HUES48 (cell line): ENCODE data around the gene FBXW10B.
"Not testable (repeated sequence)": the region's sequence is repeated elsewhere in the genome, so short reads cannot be mapped to it uniquely, and the experiment has no call there.

Experiments used
- H3K27ac ChIP-seq: one replicate; pipeline ENCODE4 v1.7.0; 2013; ENCODE audit warnings: low read depth, low read length, inconsistent platforms
- H3K27me3 ChIP-seq: 2 replicates; pipeline ENCODE4 v1.6.1; 2013; ENCODE audit warnings: mild to moderate bottlenecking, low read length; ENCODE audit not compliant: control insufficient read depth, insufficient read depth
- H3K36me3 ChIP-seq: 2 replicates; pipeline ENCODE4 v1.6.1; 2013; ENCODE audit warnings: low read length; ENCODE audit not compliant: control insufficient read depth, insufficient read depth
- H3K4me1 ChIP-seq: 2 replicates; pipeline ENCODE4 v1.6.1; 2013; ENCODE audit warnings: mild to moderate bottlenecking, low read length; ENCODE audit not compliant: control insufficient read depth, insufficient read depth
- H3K4me3 ChIP-seq: 2 replicates; pipeline ENCODE4 v1.5.1; 2013; ENCODE audit warnings: mild to moderate bottlenecking, low read depth, low read length
- H3K9ac ChIP-seq: 2 replicates; pipeline ENCODE4 v1.6.1; 2013; ENCODE audit warnings: mild to moderate bottlenecking, low read depth, low read length, moderate library complexity
- H3K9me3 ChIP-seq: 2 replicates; pipeline ENCODE4 v1.6.1; 2013; ENCODE audit warnings: low read length; ENCODE audit not compliant: control insufficient read depth, insufficient read depth

Gene FBXW10B

GRCh38 chr17:15629991-15630390 is 10.5 kb upstream of the FBXW10B start:
- H3K27ac ChIP-seq, H3K9ac ChIP-seq, H3K4me3 ChIP-seq, H3K9me3 ChIP-seq, H3K36me3 ChIP-seq, H3K27me3 ChIP-seq, H3K4me1 ChIP-seq: not testable (repeated sequence)

- H3K9me3 ChIP-seq, H3K9ac ChIP-seq, H3K36me3 ChIP-seq, H3K4me3 ChIP-seq, H3K4me1 ChIP-seq, H3K27ac ChIP-seq, H3K27me3 ChIP-seq: not testable (repeated sequence)
Observed at GRCh38 chr17:15623661-15624209, 4.2 kb upstream of the FBXW10B start.

DNA sequence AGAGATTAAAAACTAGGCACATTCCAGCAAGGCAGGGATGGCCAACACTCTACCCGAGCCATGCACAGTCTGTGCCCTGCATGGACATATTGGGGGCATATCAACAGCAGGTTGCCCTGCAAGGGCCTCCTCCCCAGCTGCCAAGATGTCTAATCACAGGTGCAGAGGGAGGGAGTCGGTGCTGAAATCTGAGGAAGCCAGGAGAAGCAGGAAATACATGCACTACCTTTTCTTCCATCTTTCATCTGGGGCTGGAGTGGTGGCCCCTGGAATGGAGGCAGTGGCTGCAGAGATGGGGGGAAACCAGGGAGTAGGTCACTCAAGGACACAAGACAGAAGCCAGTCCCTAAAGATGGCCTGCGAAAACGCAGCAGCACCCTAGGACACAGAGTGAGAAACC is 3.8 kb upstream of the FBXW10B start:
- H3K4me1 ChIP-seq, H3K27ac ChIP-seq, H3K36me3 ChIP-seq, H3K27me3 ChIP-seq, H3K9ac ChIP-seq, H3K4me3 ChIP-seq, H3K9me3 ChIP-seq: not testable (repeated sequence)

DNA sequence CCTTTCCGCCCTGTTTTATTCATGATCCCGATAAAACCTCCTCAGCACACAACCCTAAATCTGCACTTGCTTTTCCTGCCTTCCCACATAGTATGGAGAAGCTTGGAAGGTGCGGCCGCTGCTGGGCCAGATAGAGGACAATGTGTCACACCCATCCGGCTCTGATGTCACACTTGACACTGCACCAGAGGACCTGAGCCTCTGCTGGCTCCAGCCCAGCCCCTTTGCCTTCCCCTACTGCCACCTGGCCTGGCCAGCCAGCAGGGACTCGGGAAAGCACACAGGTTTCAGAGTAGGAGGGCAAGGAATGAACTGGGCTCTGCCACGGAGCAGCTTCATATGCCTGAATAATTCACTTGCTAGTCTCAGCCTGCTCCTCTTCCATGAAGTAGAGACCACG is 2.6 kb upstream of the FBXW10B start:
- not testable (repeated sequence) for H3K9me3 ChIP-seq

DNA sequence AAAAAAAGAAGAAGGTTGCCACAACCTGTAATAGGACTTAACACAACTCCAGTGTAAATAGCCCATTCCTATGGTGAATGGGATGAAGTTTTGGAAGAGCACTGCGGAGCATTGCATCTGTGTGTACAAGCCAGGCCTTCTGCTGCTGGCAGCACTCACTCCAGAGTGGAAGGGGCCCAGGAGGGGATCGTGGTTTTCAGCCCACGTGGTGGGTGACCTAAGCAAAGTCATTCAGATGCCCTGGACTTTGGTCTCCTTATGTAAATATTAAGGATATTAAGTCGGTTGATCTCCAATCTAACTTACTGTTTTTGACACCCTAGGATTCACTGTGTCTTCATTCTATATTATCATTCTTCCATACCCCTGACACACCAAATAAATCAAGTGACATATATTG is 2.7 kb downstream of the FBXW10B start:
- H3K36me3 ChIP-seq, H3K4me3 ChIP-seq, H3K4me1 ChIP-seq, H3K27ac ChIP-seq, H3K9ac ChIP-seq, H3K27me3 ChIP-seq, H3K9me3 ChIP-seq: not testable (repeated sequence)

More for the DNA sequence above, 2.6 kb upstream of the FBXW10B start:
- H3K9ac ChIP-seq, H3K4me3 ChIP-seq, H3K27ac ChIP-seq, H3K27me3 ChIP-seq, H3K4me1 ChIP-seq, H3K36me3 ChIP-seq: not testable (repeated sequence)

DNA sequence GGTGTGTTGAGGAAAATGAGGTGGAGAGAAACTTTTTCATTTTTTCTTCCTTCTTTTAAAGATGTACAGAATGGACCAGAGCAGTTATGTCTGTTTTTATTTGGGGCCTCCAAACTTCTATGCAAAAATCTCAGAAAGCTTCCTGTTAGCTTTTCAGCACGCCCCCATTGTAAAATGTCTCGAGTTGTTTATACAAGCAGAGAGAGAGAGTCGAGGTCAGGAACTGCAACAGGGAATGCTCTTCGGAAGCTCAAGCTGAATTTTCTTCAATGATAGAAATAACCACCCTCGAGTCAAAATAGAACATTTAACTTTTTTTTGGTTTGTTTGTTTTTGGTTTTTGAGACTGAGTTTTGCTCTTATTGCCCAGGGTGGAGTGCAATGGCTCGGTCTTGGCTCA is 3.7 kb downstream of the FBXW10B start:
- H3K9me3 ChIP-seq, H3K27ac ChIP-seq, H3K27me3 ChIP-seq, H3K4me1 ChIP-seq, H3K4me3 ChIP-seq, H3K9ac ChIP-seq, H3K36me3 ChIP-seq: not testable (repeated sequence)

GRCh38 chr17:15613111-15613510 is 6.4 kb downstream of the FBXW10B start:
- H3K36me3 ChIP-seq: not testable (repeated sequence)

DNA sequence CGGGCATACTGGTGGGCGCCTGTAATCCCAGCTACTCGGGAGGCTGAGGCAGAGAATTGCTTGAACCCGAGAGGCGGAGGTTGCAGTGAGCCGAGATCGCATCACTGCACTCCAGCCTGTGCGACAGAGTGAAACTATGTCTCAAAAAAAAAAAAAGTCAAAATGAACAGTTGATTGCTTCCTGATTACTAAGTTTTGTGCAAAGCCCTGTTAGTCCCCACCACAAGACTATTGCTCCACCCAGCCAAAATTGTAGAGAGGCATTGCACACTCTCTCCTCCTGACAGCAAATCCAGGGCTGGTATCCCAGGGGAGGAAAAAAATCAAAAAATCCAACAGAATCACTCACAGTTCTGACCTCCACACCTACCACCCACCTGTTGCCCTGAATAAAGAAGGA is 26.5 kb downstream of the FBXW10B start:
- not testable (repeated sequence) for H3K36me3 ChIP-seq, H3K9ac ChIP-seq, H3K4me1 ChIP-seq, H3K27me3 ChIP-seq, H3K4me3 ChIP-seq, H3K27ac ChIP-seq, H3K9me3 ChIP-seq

More at GRCh38 chr17:15613111-15613510, 6.4 kb downstream of the FBXW10B start:
- H3K9ac ChIP-seq, H3K27me3 ChIP-seq, H3K9me3 ChIP-seq, H3K27ac ChIP-seq, H3K4me1 ChIP-seq, H3K4me3 ChIP-seq: not testable (repeated sequence)

- not testable (repeated sequence) for H3K27me3 ChIP-seq, H3K4me3 ChIP-seq, H3K36me3 ChIP-seq, H3K9me3 ChIP-seq, H3K9ac ChIP-seq, H3K27ac ChIP-seq, H3K4me1 ChIP-seq
Observed at GRCh38 chr17:15591986-15592385, 27.5 kb downstream of the FBXW10B start.

DNA sequence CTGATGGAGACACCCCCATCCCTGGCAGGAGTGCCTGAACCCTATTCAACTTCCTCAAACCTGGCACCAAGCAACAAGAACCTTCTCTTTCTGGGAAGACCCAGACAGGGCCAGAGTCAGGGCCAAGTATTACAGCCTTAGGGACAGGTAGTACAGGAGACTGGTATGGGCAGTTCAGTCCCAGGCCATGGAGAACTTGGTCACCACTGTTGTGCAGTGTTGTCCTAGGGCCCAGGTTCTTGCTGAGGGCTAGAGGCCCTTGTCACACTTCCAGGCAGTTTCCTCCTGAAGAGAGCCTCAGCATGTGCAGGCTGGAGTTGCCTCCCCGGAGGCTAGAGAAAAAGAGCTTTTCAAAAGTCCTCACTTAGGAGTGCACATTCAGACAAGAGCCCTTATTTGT is 28.7 kb downstream of the FBXW10B start:
- not testable (repeated sequence) for H3K27ac ChIP-seq, H3K9ac ChIP-seq, H3K36me3 ChIP-seq, H3K9me3 ChIP-seq, H3K4me1 ChIP-seq, H3K4me3 ChIP-seq, H3K27me3 ChIP-seq

DNA sequence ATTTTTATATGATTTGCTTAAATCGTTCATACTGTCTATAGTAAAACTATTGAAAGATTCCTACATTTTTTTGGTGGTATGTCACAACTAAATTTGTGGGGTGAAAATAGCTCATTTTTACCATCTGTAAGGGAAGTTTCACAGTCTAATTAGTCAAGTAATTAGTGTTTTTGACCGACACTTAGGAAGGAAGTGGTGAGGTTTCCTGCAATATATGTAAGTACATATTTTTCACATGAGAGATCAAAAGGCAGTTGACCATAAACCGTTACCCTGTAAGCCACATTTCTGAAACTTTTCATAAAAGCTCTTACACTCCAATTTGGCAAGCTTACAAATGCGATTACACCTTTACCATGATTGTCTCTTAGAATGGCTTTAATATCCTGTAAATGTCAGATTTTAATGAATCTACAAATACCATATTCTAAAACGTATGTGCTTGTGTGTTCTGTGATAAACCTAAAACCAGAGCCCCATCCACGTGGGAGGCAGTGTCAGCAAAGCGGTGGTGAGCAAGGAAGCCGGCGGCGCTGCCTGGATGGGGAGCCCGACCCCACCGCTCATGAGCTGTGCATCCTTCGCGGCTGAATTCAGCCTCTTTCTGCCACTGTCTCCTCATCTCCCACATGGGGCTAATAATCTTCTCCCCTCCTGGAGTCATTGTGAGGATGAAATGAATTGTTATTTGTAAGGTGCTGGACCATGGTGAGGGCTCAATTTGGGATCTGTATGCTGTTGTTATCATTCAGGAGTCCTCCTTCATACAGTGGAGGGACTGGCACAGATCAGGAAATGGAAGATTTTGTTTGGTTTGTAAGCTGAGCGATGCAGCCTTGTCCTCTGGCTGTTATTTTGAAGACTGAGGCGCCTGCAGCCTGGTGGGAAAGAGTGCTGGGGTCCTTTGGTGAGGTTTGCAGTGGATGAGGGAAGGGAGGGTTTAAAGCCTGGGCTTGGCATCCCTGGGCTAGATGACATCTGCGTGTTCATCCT is 29.7 kb downstream of the FBXW10B start:
- not testable (repeated sequence) for H3K36me3 ChIP-seq, H3K9me3 ChIP-seq, H3K27me3 ChIP-seq, H3K4me3 ChIP-seq, H3K27ac ChIP-seq, H3K9ac ChIP-seq, H3K4me1 ChIP-seq
